Myocyte (in vitro differentiated cells): ENCODE results near the gene LAT. TPM values are rescaled to one million over a fixed set of nuclear protein-coding genes. Genes with fewer than 3 reads are reported as not detected.
"Not testable (repeated sequence)": the region's sequence is repeated elsewhere in the genome, so short reads cannot be mapped to it uniquely, and the experiment has no call there.

Experiments used
- DNase-seq: peaks from one replicate; pipeline ENCODE4 v3.0.0-alpha.2; 2012; ENCODE audit warnings: low read depth
- polyA plus RNA-seq: library from polyadenylated mRNA; unstranded; fragments of >200 nt; gene quantifications from one replicate; pipeline ENCODE4 v1.2.1, GENCODE V29; 2012; ENCODE audit warnings: missing spikeins
- total RNA-seq: library from RNA; depleted of rRNA; stranded (reverse); fragments of >200 nt; gene quantifications from 2 replicates; pipeline ENCODE4 v1.2.3, GENCODE V29; 2014

LAT gene
- 0.68 and 1.8 TPM in 2 replicates for total RNA-seq
- 2.4 TPM for polyA plus RNA-seq

GRCh38 chr16:28984619-28985135 lies at the start of gene LAT:
LAT (plus strand) TSS chr16:28985052; CDS start chr16:28985418, 366 bp downstream.
- no peak for DNase-seq

- peak; percentile 40 for DNase-seq
Observed at GRCh38 chr16:28935346-28935745, 49.5 kb upstream of the LAT start.

- DNase-seq, result peak; percentile 47
Observed at GRCh38 chr16:28935924-28936783, 48.7 kb upstream of the LAT start.

- DNase-seq, result no peak
Observed at GRCh38 chr16:28936784-28937155, 48.1 kb upstream of the LAT start.

GRCh38 chr16:28937222-28937876 lies 47.5 kb upstream of the LAT start:
- DNase-seq, result no peak

- DNase-seq, result no peak
Observed at GRCh38 chr16:28938721-28939120, 46.1 kb upstream of the LAT start.

- DNase-seq, result not testable (repeated sequence)
Observed at GRCh38 chr16:28939825-28940224, 45.0 kb upstream of the LAT start.

DNA sequence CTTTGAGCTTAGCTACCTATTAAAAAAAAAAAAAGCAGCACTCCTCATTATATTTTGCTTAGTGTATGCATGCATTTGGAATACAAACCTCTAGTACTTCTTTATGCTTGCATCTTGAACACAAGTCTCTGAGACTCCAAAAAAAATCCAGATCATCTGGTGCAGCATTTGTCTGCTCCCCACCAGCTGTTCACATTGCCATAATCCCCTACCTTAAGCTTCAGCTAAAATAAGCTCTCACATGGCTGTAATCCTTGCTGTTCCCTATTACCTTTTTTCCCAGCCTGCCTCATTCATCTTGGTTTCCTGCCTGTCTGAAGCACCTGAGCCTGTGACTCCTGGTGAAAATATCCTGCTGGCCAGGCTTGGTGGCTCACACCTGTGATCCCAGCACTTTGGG lies 41.6 kb upstream of the LAT start:
- DNase-seq, result peak; percentile 46

DNA sequence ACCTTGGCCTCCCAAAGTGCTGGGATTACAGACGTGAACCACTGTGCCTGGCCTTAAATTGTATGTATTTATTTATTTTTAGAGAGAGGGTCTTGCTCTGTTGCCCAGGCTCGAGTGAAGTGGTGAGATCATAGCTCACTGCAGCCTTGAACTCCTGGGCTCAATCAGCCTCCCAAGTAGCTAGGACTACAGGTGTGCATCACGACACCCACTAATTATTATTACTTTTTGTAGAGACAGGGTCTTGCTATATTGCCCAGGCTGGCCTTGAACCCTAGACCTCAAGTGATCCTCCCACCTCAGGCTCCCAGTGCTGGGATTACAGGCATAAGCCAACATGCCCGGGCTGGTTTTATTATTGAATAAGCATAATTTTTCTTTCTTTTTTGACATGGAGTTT lies 38.2 kb upstream of the LAT start:
- DNase-seq, result no peak

DNA sequence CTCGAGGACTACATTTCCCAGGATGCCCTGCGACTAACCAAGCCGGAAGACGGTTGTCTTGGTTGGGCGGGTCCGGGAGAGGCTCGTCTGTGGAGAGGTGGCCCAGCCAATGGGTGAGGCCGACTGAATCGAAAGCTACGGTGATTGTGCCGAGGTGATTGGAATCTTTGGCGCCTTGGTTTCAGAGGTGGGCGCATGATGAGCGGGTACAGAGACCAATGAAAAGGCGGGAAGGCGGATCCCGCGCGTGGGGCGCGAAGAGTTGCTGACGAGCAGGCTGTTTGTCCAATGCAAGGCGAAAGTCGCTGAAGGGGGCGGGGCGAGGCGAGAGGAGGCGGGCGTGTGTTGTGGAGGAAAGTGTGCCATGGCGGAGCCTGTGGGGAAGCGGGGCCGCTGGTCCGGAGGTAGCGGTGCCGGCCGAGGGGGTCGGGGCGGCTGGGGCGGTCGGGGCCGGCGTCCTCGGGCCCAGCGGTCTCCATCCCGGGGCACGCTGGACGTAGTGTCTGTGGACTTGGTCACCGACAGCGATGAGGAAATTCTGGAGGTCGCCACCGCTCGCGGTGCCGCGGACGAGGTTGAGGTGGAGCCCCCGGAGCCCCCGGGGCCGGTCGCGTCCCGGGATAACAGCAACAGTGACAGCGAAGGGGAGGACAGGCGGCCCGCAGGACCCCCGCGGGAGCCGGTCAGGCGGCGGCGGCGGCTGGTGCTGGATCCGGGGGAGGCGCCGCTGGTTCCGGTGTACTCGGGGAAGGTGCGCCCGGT lies 34.0 kb upstream of the LAT start, which contains the start of gene NFATC2IP:
Gene NFATC2IP, plus strand, starts transcription at position 290 of the 762 bp plus-strand sequence. Its CDS starts 75 bp downstream, at position 365.
- peak; percentile 100 for DNase-seq

DNA sequence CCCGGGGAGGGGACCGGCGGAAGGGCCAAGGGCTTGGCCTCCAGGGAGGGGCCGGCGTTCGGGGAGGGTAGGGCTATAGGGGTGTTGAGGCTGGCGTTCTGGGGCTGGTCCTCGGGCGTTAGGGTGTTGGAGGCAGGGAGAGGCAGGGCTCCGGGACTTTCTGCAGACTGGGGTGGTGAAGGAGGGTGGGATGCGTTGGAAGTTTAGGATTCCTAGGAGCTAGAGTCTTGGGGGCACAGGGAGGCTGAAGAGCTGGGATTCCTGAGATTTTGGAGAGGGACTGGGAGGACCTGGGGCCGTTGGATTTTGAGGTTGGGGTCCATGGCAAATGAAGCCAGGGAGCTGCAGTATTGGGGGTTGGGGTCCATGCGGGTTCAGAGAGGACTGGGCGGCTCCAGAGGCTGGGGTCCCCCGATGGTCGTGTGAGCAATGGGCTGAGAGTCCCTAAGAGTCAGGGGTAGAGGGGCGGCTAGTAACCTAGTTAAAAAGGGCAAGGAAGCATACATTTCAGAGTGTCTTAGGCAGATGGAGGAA lies 33.4 kb upstream of the LAT start:
- DNase-seq, result no peak

DNA sequence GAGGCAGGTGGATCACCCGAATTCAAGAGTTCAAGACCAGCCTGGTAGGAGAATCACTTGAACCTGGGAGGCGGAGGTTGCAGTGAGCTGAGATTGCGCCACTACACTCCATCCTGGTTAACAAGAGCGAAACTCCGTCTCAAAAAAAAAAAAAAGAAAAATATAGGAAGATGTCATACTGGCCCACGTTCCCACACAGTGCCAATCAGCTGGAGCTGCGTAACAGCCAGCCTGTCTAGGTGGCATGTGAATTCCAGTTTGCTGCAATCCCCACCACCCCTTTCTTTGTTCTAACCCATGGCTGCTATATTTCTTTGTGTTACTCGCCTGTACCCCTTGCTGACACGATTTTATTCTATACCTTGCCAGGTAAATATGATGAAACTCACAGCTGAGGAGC lies 26.6 kb upstream of the LAT start:
- no peak for DNase-seq

DNA sequence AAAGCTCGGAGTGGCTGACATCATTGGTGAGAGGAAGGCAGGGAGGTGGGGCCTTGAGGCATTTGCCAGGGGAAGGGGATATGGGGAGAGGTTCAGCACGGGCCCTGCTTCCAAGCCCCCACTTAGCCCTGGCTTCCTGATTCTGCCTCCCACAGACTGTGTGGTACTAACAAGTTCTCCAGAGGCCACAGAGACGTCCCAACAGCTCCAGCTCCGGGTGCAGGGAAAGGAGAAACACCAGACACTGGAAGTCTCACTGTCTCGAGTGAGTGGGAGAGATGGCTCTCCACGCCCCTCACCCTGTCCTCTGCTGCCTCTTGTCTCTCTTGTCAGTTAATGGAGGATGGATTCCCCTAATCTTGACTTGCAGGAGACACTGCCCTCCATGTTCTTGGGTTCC lies 26.0 kb upstream of the LAT start:
- no peak for DNase-seq

DNA sequence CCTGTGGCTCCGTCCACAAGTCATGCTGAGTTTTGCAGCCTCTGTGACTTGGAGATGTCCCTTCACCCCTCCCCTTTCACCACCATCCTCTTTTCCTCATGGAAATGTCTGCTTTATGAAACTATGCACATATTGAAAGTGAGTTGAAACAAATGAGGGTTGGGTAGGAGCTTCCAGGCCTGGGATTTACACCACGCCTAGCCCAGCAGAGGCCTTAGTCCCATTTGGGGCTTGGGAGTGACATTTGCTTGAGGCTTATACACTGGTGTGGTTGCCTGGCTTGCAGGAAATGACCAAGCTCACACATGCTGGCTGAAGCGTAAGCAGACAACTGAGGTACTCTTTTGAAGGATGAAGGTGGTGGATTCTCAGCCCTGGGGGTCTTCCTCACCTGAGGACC lies 20.8 kb upstream of the LAT start:
- no peak for DNase-seq

GRCh38 chr16:28964496-28964895 lies 20.4 kb upstream of the LAT start:
- no peak for DNase-seq

- no peak for DNase-seq
Observed at GRCh38 chr16:28967156-28967555, 17.7 kb upstream of the LAT start.

DNA sequence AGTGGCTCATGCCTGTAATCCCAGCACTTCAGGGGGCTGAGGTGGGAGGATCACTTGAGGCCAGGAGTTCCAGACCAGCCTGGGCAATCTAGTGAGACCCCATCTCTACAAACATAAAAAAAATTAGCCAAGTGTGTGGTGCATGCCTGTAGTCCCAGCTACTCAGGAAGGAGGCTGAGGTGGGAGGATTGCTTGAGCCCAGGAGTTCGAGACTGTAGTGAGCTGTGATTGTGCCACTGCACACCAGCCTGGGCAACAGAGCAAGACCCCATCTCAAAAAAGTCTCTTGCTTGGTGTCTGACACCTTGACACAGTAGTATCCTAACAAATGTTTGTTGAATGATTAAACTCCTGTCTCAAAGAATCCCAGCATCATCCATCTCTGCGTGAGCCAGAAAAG lies 15.2 kb upstream of the LAT start:
- DNase-seq, result not testable (repeated sequence)

- DNase-seq, result peak; percentile 81
Observed at GRCh38 chr16:28974007-28974436, 10.8 kb upstream of the LAT start.

- peak; percentile 98 for DNase-seq
Observed at GRCh38 chr16:28974437-28975157, 10.3 kb upstream of the LAT start, which contains the start of gene SPNS1. SPNS1 (plus strand) TSS chr16:28974778; CDS start chr16:28975152, 374 bp downstream.

GRCh38 chr16:28975158-28975599 lies 9.7 kb upstream of the LAT start:
- DNase-seq, result peak; percentile 0
